HEK293 (cell line): ENCODE results near the gene PRDM10.

ENCODE experiments used
- CTCF ChIA-PET: fragments of 350-600 bp; formaldehyde crosslinking; extraction: SDS; loops from one replicate; lab custom pipeline; 2021; ENCODE audit warnings: antibody characterized with exemption; lab: Yijun Ruan, JAX
- POLR2A ChIA-PET: fragments of 300-600 bp; formaldehyde crosslinking; extraction: SDS; loops from one replicate; lab custom pipeline; 2020; ENCODE audit warnings: antibody characterized with exemption, inconsistent platforms; lab: Yijun Ruan, JAX
- H3K27ac ChIP-seq: fragments of 200-500 bp; sonication (Bioruptor generic); 2 replicates; pipeline ENCODE4 v1.5.1; 2014; ENCODE audit warnings: low read depth, low read length, control low read depth, inconsistent platforms; ENCODE audit errors: extremely low read depth
- H3K36me3 ChIP-seq, 2 experiments: fragments of 200-500 bp in 1 of 2; sonication (Bioruptor generic) in 1 of 2; 1 replicate in 1 of 2; 2 replicates in 1 of 2; pipeline ENCODE4 v1.5.1; 2014 to 2017; ENCODE audit warnings: inconsistent platforms in 2 of 2, low read length in 2 of 2; ENCODE audit not compliant: control insufficient read depth in 2 of 2, insufficient read depth in 1 of 2
- H3K4me1 ChIP-seq: fragments of 200-500 bp; sonication (Bioruptor generic); 2 replicates; pipeline ENCODE4 v1.5.1; 2014; ENCODE audit warnings: mild to moderate bottlenecking, low read length, inconsistent platforms; ENCODE audit not compliant: control insufficient read depth, insufficient read depth
- H3K4me3 ChIP-seq: 2 replicates; pipeline ENCODE4 v1.5.1; 2011; ENCODE audit warnings: low read depth, mild to moderate bottlenecking, control low read depth, low read length, moderate library complexity
- H3K9me3 ChIP-seq: fragments of 200-500 bp; sonication (Bioruptor generic); 2 replicates; pipeline ENCODE4 v1.5.1; 2014; ENCODE audit warnings: low read depth, low read length, inconsistent platforms; ENCODE audit not compliant: control insufficient read depth, insufficient read depth
- KLF10 ChIP-seq: fragments of 450-650 bp; IDR thresholded peaks from 2 replicates; pipeline ENCODE4 v1.5.1; 2018; ENCODE audit warnings: missing biosample characterization, mild to moderate bottlenecking, missing genetic modification characterization
- OVOL3 ChIP-seq: fragments of 450-650 bp; formaldehyde crosslinking; IDR thresholded peaks from 2 replicates; pipeline ENCODE4 v1.5.1; 2016; ENCODE audit warnings: missing biosample characterization, missing genetic modification characterization
- SP2 ChIP-seq: fragments of 450-650 bp; formaldehyde crosslinking; IDR thresholded peaks from 2 replicates; pipeline ENCODE4 v1.5.1; 2016; ENCODE audit warnings: missing biosample characterization, missing genetic modification characterization
- ZNF114 ChIP-seq: fragments of 450-650 bp; formaldehyde crosslinking; IDR thresholded peaks from 2 replicates; pipeline ENCODE4 v1.5.0; 2017; ENCODE audit warnings: missing biosample characterization, missing genetic modification characterization
- ZNF140 ChIP-seq: fragments of 450-650 bp; formaldehyde crosslinking; IDR thresholded peaks from 2 replicates; pipeline ENCODE4 v1.5.1; 2016; ENCODE audit warnings: missing biosample characterization, missing genetic modification characterization
- ZNF169 ChIP-seq: fragments of 450-650 bp; formaldehyde crosslinking; IDR thresholded peaks from 2 replicates; pipeline ENCODE4 v1.5.1; 2016; ENCODE audit warnings: missing biosample characterization, missing genetic modification characterization
- ZNF175 ChIP-seq: fragments of 450-650 bp; formaldehyde crosslinking; IDR thresholded peaks from 2 replicates; pipeline ENCODE4 v1.5.1; 2016; ENCODE audit warnings: missing biosample characterization, missing genetic modification characterization
- ZNF426 ChIP-seq: fragments of 450-650 bp; formaldehyde crosslinking; IDR thresholded peaks from 2 replicates; pipeline ENCODE4 v1.5.1; 2017; ENCODE audit warnings: missing biosample characterization, missing genetic modification characterization, mild to moderate bottlenecking, inconsistent platforms, moderate library complexity
- ZNF501 ChIP-seq: fragments of 450-650 bp; formaldehyde crosslinking; IDR thresholded peaks from 2 replicates; pipeline ENCODE4 v1.5.1; 2016; ENCODE audit warnings: missing biosample characterization, missing genetic modification characterization
- ZNF560 ChIP-seq: fragments of 450-650 bp; formaldehyde crosslinking; IDR thresholded peaks from 2 replicates; pipeline ENCODE4 v1.5.1; 2017; ENCODE audit warnings: missing biosample characterization, missing genetic modification characterization, borderline replicate concordance
- ZNF571 ChIP-seq: fragments of 450-650 bp; formaldehyde crosslinking; IDR thresholded peaks from 2 replicates; pipeline ENCODE4 v1.5.0; 2017; ENCODE audit warnings: missing biosample characterization, missing genetic modification characterization
- ZNF621 ChIP-seq: fragments of 450-650 bp; formaldehyde crosslinking; IDR thresholded peaks from 2 replicates; pipeline ENCODE4 v1.5.1; 2017; ENCODE audit warnings: missing biosample characterization, missing genetic modification characterization
- ZNF660 ChIP-seq: fragments of 450-650 bp; IDR thresholded peaks from 2 replicates; pipeline ENCODE4 v1.5.1; 2018; ENCODE audit warnings: missing biosample characterization, mild to moderate bottlenecking, missing genetic modification characterization
- ZNF701 ChIP-seq: fragments of 450-650 bp; formaldehyde crosslinking; IDR thresholded peaks from 2 replicates; pipeline ENCODE4 v1.5.1; 2016; ENCODE audit warnings: missing biosample characterization, missing genetic modification characterization
- ZNF791 ChIP-seq: fragments of 450-650 bp; formaldehyde crosslinking; IDR thresholded peaks from 2 replicates; pipeline ENCODE4 v1.5.1; 2016; ENCODE audit warnings: missing biosample characterization, missing genetic modification characterization
- ZSCAN16 ChIP-seq: fragments of 450-650 bp; formaldehyde crosslinking; IDR thresholded peaks from 2 replicates; pipeline ENCODE4 v1.5.1; 2016; ENCODE audit warnings: missing biosample characterization, missing genetic modification characterization
- TF ChIP-seq, protein P1 (sequence below): fragments of 450-650 bp; formaldehyde crosslinking; IDR thresholded peaks from 2 replicates; pipeline ENCODE4 v1.5.1; 2016; ENCODE audit warnings: missing biosample characterization, missing genetic modification characterization
- TF ChIP-seq, protein P2 (sequence below): fragments of 450-650 bp; formaldehyde crosslinking; IDR thresholded peaks from 2 replicates; pipeline ENCODE4 v1.5.1; 2016; ENCODE audit warnings: missing biosample characterization, missing genetic modification characterization
- TF ChIP-seq, protein P3 (sequence below): fragments of 450-650 bp; formaldehyde crosslinking; IDR thresholded peaks from 2 replicates; pipeline ENCODE4 v1.5.1; 2017; ENCODE audit warnings: missing biosample characterization, missing genetic modification characterization
- TF ChIP-seq, protein P4 (sequence below): fragments of 450-650 bp; formaldehyde crosslinking; IDR thresholded peaks from 2 replicates; pipeline ENCODE4 v1.5.1; 2016; ENCODE audit warnings: missing biosample characterization, missing genetic modification characterization
- TF ChIP-seq, protein P5 (sequence below): fragments of 450-650 bp; formaldehyde crosslinking; IDR thresholded peaks from 2 replicates; pipeline ENCODE4 v1.5.1; 2016; ENCODE audit warnings: missing biosample characterization, missing genetic modification characterization, borderline replicate concordance
- TF ChIP-seq, protein P6 (sequence below): fragments of 450-650 bp; formaldehyde crosslinking; IDR thresholded peaks from 2 replicates; pipeline ENCODE4 v1.5.1; 2016; ENCODE audit warnings: missing biosample characterization, missing genetic modification characterization

Gene PRDM10

DNA sequence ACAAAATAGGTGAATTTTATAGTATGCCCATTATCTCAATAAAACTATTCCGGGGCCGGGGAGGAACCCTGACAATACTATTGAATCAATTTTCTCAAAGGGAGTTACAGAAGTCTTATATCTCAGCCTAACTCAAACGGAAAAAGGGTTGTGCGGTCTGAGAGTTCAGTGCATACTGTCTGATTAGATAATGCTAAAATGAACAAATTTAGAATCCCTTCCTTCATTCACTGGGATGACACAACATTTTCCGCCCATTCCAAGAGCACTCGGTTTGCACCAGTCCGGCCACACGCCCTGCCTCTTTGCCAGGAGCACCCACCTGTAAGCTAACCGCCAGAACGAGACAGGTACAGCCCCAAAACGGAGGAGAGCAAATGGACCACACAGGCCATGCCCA is 57.3 kb downstream of the PRDM10 start (continued):
- no peak for TF ChIP-seq ZNF140
- TF ChIP-seq, protein P1, sequence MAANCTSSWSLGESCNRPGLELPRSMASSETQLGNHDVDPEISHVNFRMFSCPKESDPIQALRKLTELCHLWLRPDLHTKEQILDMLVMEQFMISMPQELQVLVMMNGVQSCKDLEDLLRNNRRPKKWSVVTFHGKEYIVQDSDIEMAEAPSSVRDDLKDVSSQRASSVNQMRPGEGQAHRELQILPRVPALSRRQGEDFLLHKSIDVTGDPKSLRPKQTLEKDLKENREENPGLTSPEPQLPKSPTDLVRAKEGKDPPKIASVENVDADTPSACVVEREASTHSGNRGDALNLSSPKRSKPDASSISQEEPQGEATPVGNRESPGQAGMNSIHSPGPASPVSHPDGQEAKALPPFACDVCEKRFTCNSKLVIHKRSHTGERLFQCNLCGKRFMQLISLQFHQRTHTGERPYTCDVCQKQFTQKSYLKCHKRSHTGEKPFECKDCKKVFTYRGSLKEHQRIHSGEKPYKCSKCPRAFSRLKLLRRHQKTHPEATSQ (tag by site-specific recombination): no peak

DNA sequence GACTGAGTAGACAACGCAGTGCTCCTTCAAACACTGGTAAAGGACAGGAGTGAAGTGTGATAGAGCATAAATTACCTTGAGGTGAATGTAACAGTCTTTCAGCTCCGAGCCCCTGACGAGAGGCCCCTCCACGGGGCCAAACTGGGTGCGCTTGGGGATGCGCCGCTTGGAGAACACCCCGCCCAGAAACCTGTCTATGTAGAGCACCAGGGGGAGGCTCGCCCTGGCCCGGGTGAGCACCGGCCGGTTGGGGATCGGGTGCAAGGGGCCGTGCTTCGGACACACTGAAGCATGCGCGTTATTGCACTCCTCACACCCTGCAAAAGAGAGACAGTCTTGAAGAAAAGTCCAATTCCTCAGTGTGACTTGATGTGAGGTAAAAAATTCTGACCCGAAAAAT is 57.9 kb downstream of the PRDM10 start:
- no peak overlapping the region for H3K27ac ChIP-seq
- peaks cover 0 to 33% of the 10 kb centered on the region in 2 experiments; a peak in 1 of 3 replicates for H3K36me3 ChIP-seq
- no peaks in the 10 kb centered on the region for H3K4me1 ChIP-seq
- POLR2A ChIA-PET: no interaction called here
- CTCF ChIA-PET: no interaction called here
- H3K9me3 ChIP-seq: no peaks in the 10 kb centered on the region
- TF ChIP-seq, protein P2, sequence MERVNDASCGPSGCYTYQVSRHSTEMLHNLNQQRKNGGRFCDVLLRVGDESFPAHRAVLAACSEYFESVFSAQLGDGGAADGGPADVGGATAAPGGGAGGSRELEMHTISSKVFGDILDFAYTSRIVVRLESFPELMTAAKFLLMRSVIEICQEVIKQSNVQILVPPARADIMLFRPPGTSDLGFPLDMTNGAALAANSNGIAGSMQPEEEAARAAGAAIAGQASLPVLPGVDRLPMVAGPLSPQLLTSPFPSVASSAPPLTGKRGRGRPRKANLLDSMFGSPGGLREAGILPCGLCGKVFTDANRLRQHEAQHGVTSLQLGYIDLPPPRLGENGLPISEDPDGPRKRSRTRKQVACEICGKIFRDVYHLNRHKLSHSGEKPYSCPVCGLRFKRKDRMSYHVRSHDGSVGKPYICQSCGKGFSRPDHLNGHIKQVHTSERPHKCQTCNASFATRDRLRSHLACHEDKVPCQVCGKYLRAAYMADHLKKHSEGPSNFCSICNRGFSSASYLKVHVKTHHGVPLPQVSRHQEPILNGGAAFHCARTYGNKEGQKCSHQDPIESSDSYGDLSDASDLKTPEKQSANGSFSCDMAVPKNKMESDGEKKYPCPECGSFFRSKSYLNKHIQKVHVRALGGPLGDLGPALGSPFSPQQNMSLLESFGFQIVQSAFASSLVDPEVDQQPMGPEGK: no peak
- TF ChIP-seq, protein P3, sequence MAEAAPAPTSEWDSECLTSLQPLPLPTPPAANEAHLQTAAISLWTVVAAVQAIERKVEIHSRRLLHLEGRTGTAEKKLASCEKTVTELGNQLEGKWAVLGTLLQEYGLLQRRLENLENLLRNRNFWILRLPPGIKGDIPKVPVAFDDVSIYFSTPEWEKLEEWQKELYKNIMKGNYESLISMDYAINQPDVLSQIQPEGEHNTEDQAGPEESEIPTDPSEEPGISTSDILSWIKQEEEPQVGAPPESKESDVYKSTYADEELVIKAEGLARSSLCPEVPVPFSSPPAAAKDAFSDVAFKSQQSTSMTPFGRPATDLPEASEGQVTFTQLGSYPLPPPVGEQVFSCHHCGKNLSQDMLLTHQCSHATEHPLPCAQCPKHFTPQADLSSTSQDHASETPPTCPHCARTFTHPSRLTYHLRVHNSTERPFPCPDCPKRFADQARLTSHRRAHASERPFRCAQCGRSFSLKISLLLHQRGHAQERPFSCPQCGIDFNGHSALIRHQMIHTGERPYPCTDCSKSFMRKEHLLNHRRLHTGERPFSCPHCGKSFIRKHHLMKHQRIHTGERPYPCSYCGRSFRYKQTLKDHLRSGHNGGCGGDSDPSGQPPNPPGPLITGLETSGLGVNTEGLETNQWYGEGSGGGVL (tag by site-specific recombination): no peak
- no peak for TF ChIP-seq ZNF560 (tag by site-specific recombination)
- TF ChIP-seq ZNF501 (tag by site-specific recombination): no peak
- TF ChIP-seq ZNF175 (tag by site-specific recombination): no peak
- TF ChIP-seq, protein P4, sequence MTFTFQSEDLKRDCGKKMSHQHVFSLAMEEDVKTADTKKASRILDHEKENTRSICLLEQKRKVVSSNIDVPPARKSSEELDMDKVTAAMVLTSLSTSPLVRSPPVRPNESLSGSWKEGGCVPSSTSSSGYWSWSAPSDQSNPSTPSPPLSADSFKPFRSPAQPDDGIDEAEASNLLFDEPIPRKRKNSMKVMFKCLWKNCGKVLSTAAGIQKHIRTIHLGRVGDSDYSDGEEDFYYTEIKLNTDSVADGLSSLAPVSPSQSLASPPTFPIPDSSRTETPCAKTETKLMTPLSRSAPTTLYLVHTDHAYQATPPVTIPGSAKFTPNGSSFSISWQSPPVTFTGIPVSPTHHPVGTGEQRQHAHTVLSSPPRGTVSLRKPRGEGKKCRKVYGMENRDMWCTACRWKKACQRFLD (tag by site-specific recombination): no peak
- no peak for TF ChIP-seq OVOL3 (tag by site-specific recombination)
- no peak for TF ChIP-seq SP2 (tag by site-specific recombination)
- TF ChIP-seq ZNF660 (tag by site-specific recombination): no peak
- TF ChIP-seq ZNF571 (tag by site-specific recombination): no peak
- TF ChIP-seq ZNF426 (tag by site-specific recombination): no peak
- TF ChIP-seq ZNF621 (tag by site-specific recombination): no peak
- TF ChIP-seq, protein P5, sequence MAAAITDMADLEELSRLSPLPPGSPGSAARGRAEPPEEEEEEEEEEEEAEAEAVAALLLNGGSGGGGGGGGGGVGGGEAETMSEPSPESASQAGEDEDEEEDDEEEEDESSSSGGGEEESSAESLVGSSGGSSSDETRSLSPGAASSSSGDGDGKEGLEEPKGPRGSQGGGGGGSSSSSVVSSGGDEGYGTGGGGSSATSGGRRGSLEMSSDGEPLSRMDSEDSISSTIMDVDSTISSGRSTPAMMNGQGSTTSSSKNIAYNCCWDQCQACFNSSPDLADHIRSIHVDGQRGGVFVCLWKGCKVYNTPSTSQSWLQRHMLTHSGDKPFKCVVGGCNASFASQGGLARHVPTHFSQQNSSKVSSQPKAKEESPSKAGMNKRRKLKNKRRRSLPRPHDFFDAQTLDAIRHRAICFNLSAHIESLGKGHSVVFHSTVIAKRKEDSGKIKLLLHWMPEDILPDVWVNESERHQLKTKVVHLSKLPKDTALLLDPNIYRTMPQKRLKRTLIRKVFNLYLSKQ (tag by site-specific recombination): no peak
- TF ChIP-seq ZSCAN16 (tag by site-specific recombination): no peak
- no peak for TF ChIP-seq ZNF169 (tag by site-specific recombination)
- no peak for TF ChIP-seq ZNF791 (tag by site-specific recombination)
- TF ChIP-seq KLF10: no peak
- TF ChIP-seq ZNF701 (tag by site-specific recombination): no peak
- TF ChIP-seq ZNF114 (tag by site-specific recombination): no peak
- TF ChIP-seq, protein P6, sequence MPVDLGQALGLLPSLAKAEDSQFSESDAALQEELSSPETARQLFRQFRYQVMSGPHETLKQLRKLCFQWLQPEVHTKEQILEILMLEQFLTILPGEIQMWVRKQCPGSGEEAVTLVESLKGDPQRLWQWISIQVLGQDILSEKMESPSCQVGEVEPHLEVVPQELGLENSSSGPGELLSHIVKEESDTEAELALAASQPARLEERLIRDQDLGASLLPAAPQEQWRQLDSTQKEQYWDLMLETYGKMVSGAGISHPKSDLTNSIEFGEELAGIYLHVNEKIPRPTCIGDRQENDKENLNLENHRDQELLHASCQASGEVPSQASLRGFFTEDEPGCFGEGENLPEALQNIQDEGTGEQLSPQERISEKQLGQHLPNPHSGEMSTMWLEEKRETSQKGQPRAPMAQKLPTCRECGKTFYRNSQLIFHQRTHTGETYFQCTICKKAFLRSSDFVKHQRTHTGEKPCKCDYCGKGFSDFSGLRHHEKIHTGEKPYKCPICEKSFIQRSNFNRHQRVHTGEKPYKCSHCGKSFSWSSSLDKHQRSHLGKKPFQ (tag by site-specific recombination): no peak
- no peak overlapping the region for H3K4me3 ChIP-seq
